GM21825 (cell line): Measurements from ENCODE around the gene COX11.
A peak's percentile ranks its signal among the peaks of the same experiment; 100 is the strongest.

Experiments
- ATAC-seq: cut with Tn5 transposase; IDR thresholded peaks from one replicate; pipeline ENCODE4 v1.9.1; 2021; ENCODE audit warnings: mild to moderate bottlenecking, moderate library complexity; ENCODE audit not compliant: unreplicated experiment

COX11 gene

GRCh38 chr17:54968262-54968987, at the start of gene COX11, which contains the start of gene STXBP4:
Gene COX11 (minus strand): TSS chr17:54968654. CDS start chr17:54968646, 8 bp downstream.
Gene STXBP4 (plus strand): TSS chr17:54968765. CDS start chr17:54986220, 17,455 bp downstream.
- peak; percentile 92 for ATAC-seq

- ATAC-seq, result no peak
These were observed 37.1 kb upstream of the COX11 start for GRCh38 chr17:55005520-55005919.

GRCh38 chr17:55004484-55004883, 36.0 kb upstream of the COX11 start:
- ATAC-seq, result no peak

GRCh38 chr17:55002458-55002857, 34.0 kb upstream of the COX11 start:
- ATAC-seq, result no peak

- ATAC-seq, result no peak
These were observed 28.0 kb upstream of the COX11 start for GRCh38 chr17:54996441-54996840.

GRCh38 chr17:54992797-54993639, 24.6 kb upstream of the COX11 start:
- peak; percentile 54 for ATAC-seq

GRCh38 chr17:54991567-54991966, 23.1 kb upstream of the COX11 start:
- no peak for ATAC-seq

- no peak for ATAC-seq
These were observed 21.7 kb upstream of the COX11 start for GRCh38 chr17:54990118-54990517.

GRCh38 chr17:54985476-54985875, 17.0 kb upstream of the COX11 start:
- no peak for ATAC-seq

GRCh38 chr17:54983260-54983659, 14.8 kb upstream of the COX11 start:
- ATAC-seq, result no peak

- ATAC-seq, result no peak
These were observed 13.9 kb upstream of the COX11 start for GRCh38 chr17:54982399-54982798.

- no peak for ATAC-seq
These were observed 11.9 kb upstream of the COX11 start for GRCh38 chr17:54980375-54980774.

- ATAC-seq, result no peak
These were observed 11.2 kb upstream of the COX11 start for GRCh38 chr17:54979657-54980056.

- no peak for ATAC-seq
These were observed 9.3 kb upstream of the COX11 start for GRCh38 chr17:54977744-54978143.

- no peak for ATAC-seq
These were observed 7.9 kb upstream of the COX11 start for GRCh38 chr17:54976316-54976715.

GRCh38 chr17:54974759-54975158, 6.3 kb upstream of the COX11 start:
- ATAC-seq, result no peak

GRCh38 chr17:54972406-54973138, 4.1 kb upstream of the COX11 start:
- ATAC-seq, result no peak

GRCh38 chr17:54971901-54972300, 3.4 kb upstream of the COX11 start:
- no peak for ATAC-seq

GRCh38 chr17:54971147-54971546, 2.7 kb upstream of the COX11 start:
- ATAC-seq, result no peak

GRCh38 chr17:54969658-54970572, 1.5 kb upstream of the COX11 start:
- no peak for ATAC-seq
